ENCODE data around the gene PPP1R27. TPM values are rescaled to one million over a fixed set of nuclear protein-coding genes. Genes with fewer than 3 reads are reported as not detected.

The PPP1R27 gene
- total RNA-seq, 1 experiment from 2014 or later = not detected

- DNase-seq (ENCODE audit: low read depth in 1 of 2, low spot score in 2 of 2) = no peak
- Histone ChIP-seq H3K9me3 (replicated peaks) (peaks cover 3% of the 10 kb centered on the region; the same call in 1 of the 2 replicates), H3K4me1 (replicated peaks) (peaks cover 23% of the 10 kb centered on the region), H3K27ac (no peak overlapping the region), H3K36me3 (no peaks in the 10 kb centered on the region), H3K27me3 (replicated peaks) (peaks cover 35% of the 10 kb centered on the region), H3K4me3 (no peak overlapping the region)
Measured at GRCh38 chr17:81813861-81814683, 20.8 kb downstream of the PPP1R27 start.

- Histone ChIP-seq H3K27me3 (replicated peaks) (peaks cover 38% of the 10 kb centered on the region), H3K36me3 (no peaks in the 10 kb centered on the region), H3K4me1 (replicated peaks) (peaks cover 23% of the 10 kb centered on the region), H3K4me3 (no peak overlapping the region), H3K9me3 (replicated peaks) (peaks cover 3% of the 10 kb centered on the region; the same call in 1 of the 2 replicates), H3K27ac (no peak overlapping the region)
- no peak for DNase-seq (ENCODE audit: low read depth in 1 of 2, low spot score in 2 of 2)
Measured at GRCh38 chr17:81813371-81813684, 21.5 kb downstream of the PPP1R27 start.

GRCh38 chr17:81812571-81813370 is 22.1 kb downstream of the PPP1R27 start:
- no peaks in the 10 kb centered on the region for H3K36me3 ChIP-seq
- H3K4me3 ChIP-seq = no peak overlapping the region
- H3K27ac ChIP-seq = no peak overlapping the region

GRCh38 chr17:81811705-81812570 is 22.9 kb downstream of the PPP1R27 start:
- no peak for DNase-seq (ENCODE audit: low read depth in 1 of 2, low spot score in 2 of 2)
- no peaks in the 10 kb centered on the region for H3K36me3 ChIP-seq
- peaks cover 17% of the 10 kb centered on the region for H3K4me1 ChIP-seq (replicated peaks)
- H3K27me3 ChIP-seq (replicated peaks) = peaks cover 49% of the 10 kb centered on the region
- peaks cover 3% of the 10 kb centered on the region; the same call in 1 of the 2 replicates for H3K9me3 ChIP-seq (replicated peaks)
- no peak overlapping the region for H3K27ac ChIP-seq
- no peak overlapping the region for H3K4me3 ChIP-seq

More at GRCh38 chr17:81812571-81813370, 22.1 kb downstream of the PPP1R27 start:
- Histone ChIP-seq H3K9me3 (replicated peaks) (peaks cover 3% of the 10 kb centered on the region; the same call in 1 of the 2 replicates), H3K27me3 (replicated peaks) (peaks cover 43% of the 10 kb centered on the region), H3K4me1 (replicated peaks) (peaks cover 23% of the 10 kb centered on the region)
- no peak for DNase-seq (ENCODE audit: low read depth in 1 of 2, low spot score in 2 of 2)

GRCh38 chr17:81810892-81811704 is 23.8 kb downstream of the PPP1R27 start:
- Histone ChIP-seq H3K9me3 (replicated peaks) (peaks cover 3% of the 10 kb centered on the region; the same call in 1 of the 2 replicates), H3K36me3 (no peaks in the 10 kb centered on the region), H3K27me3 (replicated peaks) (peaks cover 50% of the 10 kb centered on the region), H3K4me3 (no peak overlapping the region), H3K4me1 (replicated peaks) (peaks cover 9% of the 10 kb centered on the region), H3K27ac (no peak overlapping the region)
- no peak for DNase-seq (ENCODE audit: low read depth in 1 of 2, low spot score in 2 of 2)

GRCh38 chr17:81810476-81810875 is 24.4 kb downstream of the PPP1R27 start:
- H3K9me3 ChIP-seq (replicated peaks) = peaks cover 3% of the 10 kb centered on the region; the same call in 1 of the 2 replicates
- peaks cover 56% of the 10 kb centered on the region for H3K27me3 ChIP-seq (replicated peaks)
- no peaks in the 10 kb centered on the region for H3K36me3 ChIP-seq
- H3K4me1 ChIP-seq (replicated peaks) = peaks cover 8% of the 10 kb centered on the region
- DNase-seq (ENCODE audit: low read depth in 1 of 2, low spot score in 2 of 2) = no peak
- H3K27ac ChIP-seq = no peak overlapping the region
- no peak overlapping the region for H3K4me3 ChIP-seq

- Histone ChIP-seq H3K36me3 (no peaks in the 10 kb centered on the region), H3K27me3 (replicated peaks) (peaks cover 62% of the 10 kb centered on the region), H3K27ac (no peak overlapping the region), H3K9me3 (replicated peaks) (peaks cover 3% of the 10 kb centered on the region), H3K4me3 (no peak overlapping the region), H3K4me1 (replicated peaks) (peaks cover 4% of the 10 kb centered on the region; the same call in 1 of the 2 replicates)
- DNase-seq (ENCODE audit: low read depth in 1 of 2, low spot score in 2 of 2) = no peak
Measured at GRCh38 chr17:81809556-81809998, 25.3 kb downstream of the PPP1R27 start.

GRCh38 chr17:81808778-81809555 is 25.9 kb downstream of the PPP1R27 start:
- peaks cover 3% of the 10 kb centered on the region for H3K9me3 ChIP-seq (replicated peaks)
- peaks cover 7% of the 10 kb centered on the region; the same call in 1 of the 2 replicates for H3K4me1 ChIP-seq (replicated peaks)
- no peak overlapping the region for H3K27ac ChIP-seq
- H3K27me3 ChIP-seq (replicated peaks) = peaks cover 68% of the 10 kb centered on the region
- DNase-seq (ENCODE audit: low read depth in 1 of 2, low spot score in 2 of 2) = no peak
- H3K36me3 ChIP-seq = no peaks in the 10 kb centered on the region
- no peak overlapping the region for H3K4me3 ChIP-seq

- Histone ChIP-seq H3K9me3 (replicated peaks) (peaks cover 9% of the 10 kb centered on the region), H3K36me3 (no peaks in the 10 kb centered on the region), H3K4me3 (no peak overlapping the region), H3K4me1 (replicated peaks) (peaks cover 10% of the 10 kb centered on the region), H3K27ac (no peak overlapping the region), H3K27me3 (replicated peaks) (peaks cover 73% of the 10 kb centered on the region)
- no peak for DNase-seq (ENCODE audit: low read depth in 1 of 2, low spot score in 2 of 2)
Measured at GRCh38 chr17:81807839-81808238, 27.0 kb downstream of the PPP1R27 start.

GRCh38 chr17:81807210-81807719 is 27.6 kb downstream of the PPP1R27 start:
- peaks cover 9% of the 10 kb centered on the region for H3K9me3 ChIP-seq (replicated peaks)
- DNase-seq (ENCODE audit: low read depth in 1 of 2, low spot score in 2 of 2) = no peak
- H3K27ac ChIP-seq = no peak overlapping the region
- peaks cover 75% of the 10 kb centered on the region for H3K27me3 ChIP-seq (replicated peaks)
- H3K36me3 ChIP-seq = no peaks in the 10 kb centered on the region
- H3K4me3 ChIP-seq = no peak overlapping the region
- peaks cover 10% of the 10 kb centered on the region for H3K4me1 ChIP-seq (replicated peaks)

GRCh38 chr17:81806461-81807209 is 28.2 kb downstream of the PPP1R27 start:
- DNase-seq (ENCODE audit: low read depth in 1 of 2, low spot score in 2 of 2) = no peak
- no peak overlapping the region for H3K27ac ChIP-seq
- H3K36me3 ChIP-seq = no peaks in the 10 kb centered on the region
- peaks cover 9% of the 10 kb centered on the region for H3K9me3 ChIP-seq (replicated peaks)
- no peak overlapping the region for H3K4me3 ChIP-seq
- peaks cover 10% of the 10 kb centered on the region for H3K4me1 ChIP-seq (replicated peaks)
- H3K27me3 ChIP-seq (replicated peaks) = peaks cover 79% of the 10 kb centered on the region

All from SJSA1 (cell line).